ENCODE data around the gene MAPT.

Gene MAPT

DNA sequence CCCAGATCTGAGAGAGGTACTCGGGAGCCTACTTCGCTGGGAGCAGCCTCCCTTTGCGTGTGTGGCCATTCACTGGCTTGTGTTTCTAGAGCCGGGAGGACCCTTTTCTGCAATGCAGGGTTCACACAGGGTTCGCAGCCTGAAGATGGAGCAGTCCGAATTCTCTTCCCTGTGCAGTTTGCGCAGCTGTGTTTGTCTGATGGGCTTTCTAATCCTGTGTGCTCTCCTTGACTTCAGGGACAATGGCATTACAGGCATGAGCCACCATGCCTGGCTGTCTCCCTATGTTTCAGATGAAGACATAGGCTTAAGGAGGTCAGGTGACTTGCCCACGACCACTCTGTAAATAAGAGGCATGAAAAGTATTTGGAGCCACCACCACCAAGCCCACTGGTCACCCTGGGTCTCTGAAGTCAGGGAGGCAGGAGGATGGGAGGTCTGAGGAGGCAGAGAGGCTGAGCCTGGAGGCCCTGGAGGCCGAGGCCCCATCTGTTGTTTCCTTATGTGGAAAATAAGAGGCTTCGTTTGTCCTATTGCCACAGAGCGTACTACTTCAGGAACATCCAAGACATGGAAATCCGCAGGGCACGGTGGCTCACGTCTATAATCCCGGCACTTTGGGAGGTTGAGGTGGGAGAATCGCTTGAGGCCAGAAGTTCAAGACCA, 99.7 kb downstream of the MAPT start:
- Histone ChIP-seq H3K9ac (ENCODE audit: low read depth, low read length) (no peak overlapping the region), H3K9me3 (ENCODE audit: control insufficient read depth, insufficient read depth, low read length) (no peaks in the 10 kb centered on the region), H3K27ac (ENCODE audit: low read depth, low read length) (no peak overlapping the region), H3K4me3 (ENCODE audit: low read depth, low read length) (no peak overlapping the region), H3K4me1 (ENCODE audit: control insufficient read depth, insufficient read depth, low read length) (peaks cover 7% of the 10 kb centered on the region; the same call in 1 of the 2 replicates), H3K36me3 (ENCODE audit: control insufficient read depth, insufficient read depth, low read length) (no peaks in the 10 kb centered on the region), H3K27me3 (ENCODE audit: control insufficient read depth, insufficient read depth, low read length) (no peaks in the 10 kb centered on the region)

DNA sequence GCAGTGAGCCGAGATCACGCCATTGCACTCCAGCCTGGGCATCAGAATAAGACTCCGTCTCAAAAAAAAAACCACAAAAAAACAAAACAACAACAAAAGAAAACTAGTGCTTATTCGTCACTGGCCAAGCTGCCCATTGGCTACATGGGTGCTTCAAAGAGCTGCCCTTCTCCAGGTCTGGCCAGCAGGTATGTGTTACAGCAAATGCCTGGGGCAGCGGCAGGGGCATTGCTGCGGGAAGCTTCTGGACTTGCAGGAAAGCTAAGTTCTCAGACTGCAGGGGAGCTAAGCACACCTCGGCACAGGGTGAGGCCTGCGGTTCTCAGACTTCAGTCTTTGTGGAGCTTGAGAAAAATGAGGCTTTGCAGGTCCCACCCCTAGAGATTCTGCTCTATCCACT, 100.6 kb downstream of the MAPT start:
- no peaks in the 10 kb centered on the region for H3K27me3 ChIP-seq (ENCODE audit: control insufficient read depth, insufficient read depth, low read length)
- no peaks in the 10 kb centered on the region for H3K36me3 ChIP-seq (ENCODE audit: control insufficient read depth, insufficient read depth, low read length)
- H3K27ac ChIP-seq (ENCODE audit: low read depth, low read length) = no peak overlapping the region
- no peak overlapping the region for H3K4me3 ChIP-seq (ENCODE audit: low read depth, low read length)
- H3K4me1 ChIP-seq (ENCODE audit: control insufficient read depth, insufficient read depth, low read length) = peaks cover 7% of the 10 kb centered on the region; the same call in 1 of the 2 replicates
- no peaks in the 10 kb centered on the region for H3K9me3 ChIP-seq (ENCODE audit: control insufficient read depth, insufficient read depth, low read length)
- H3K9ac ChIP-seq (ENCODE audit: low read depth, low read length) = no peak overlapping the region

DNA sequence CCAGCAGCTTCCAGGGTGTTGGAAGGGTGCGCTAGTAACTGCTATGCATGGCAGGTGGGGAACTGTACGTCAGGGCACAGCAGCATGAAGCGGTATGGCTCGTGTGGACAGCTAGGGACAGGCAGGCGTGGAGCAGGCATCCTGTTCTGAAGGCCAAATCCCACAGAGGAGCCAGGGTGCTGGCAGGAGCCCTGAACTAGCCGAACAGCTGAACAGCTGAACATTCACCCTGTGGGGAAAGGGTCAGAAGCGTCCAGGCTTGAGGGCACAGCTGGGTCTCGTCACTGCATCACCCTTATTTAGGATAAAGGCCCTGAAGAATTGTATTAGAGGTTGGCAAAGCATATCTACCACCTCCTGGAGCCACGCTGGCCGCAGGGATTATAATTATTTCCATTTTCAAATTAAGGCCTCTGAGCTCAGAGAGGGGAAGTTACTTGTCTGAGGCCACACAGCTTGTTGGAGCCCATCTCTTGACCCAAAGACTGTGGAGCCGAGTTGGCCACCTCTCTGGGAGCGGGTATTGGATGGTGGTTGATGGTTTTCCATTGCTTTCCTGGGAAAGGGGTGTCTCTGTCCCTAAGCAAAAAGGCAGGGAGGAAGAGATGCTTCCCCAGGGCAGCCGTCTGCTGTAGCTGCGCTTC, 101.4 kb downstream of the MAPT start:
- H3K27me3 ChIP-seq (ENCODE audit: control insufficient read depth, insufficient read depth, low read length) = no peaks in the 10 kb centered on the region
- H3K27ac ChIP-seq (ENCODE audit: low read depth, low read length) = no peak overlapping the region
- H3K4me1 ChIP-seq (ENCODE audit: control insufficient read depth, insufficient read depth, low read length) = peaks cover 7% of the 10 kb centered on the region; the same call in 1 of the 2 replicates
- H3K4me3 ChIP-seq (ENCODE audit: low read depth, low read length) = no peak overlapping the region
- no peaks in the 10 kb centered on the region for H3K36me3 ChIP-seq (ENCODE audit: control insufficient read depth, insufficient read depth, low read length)
- no peaks in the 10 kb centered on the region for H3K9me3 ChIP-seq (ENCODE audit: control insufficient read depth, insufficient read depth, low read length)
- H3K9ac ChIP-seq (ENCODE audit: low read depth, low read length) = no peak overlapping the region

DNA sequence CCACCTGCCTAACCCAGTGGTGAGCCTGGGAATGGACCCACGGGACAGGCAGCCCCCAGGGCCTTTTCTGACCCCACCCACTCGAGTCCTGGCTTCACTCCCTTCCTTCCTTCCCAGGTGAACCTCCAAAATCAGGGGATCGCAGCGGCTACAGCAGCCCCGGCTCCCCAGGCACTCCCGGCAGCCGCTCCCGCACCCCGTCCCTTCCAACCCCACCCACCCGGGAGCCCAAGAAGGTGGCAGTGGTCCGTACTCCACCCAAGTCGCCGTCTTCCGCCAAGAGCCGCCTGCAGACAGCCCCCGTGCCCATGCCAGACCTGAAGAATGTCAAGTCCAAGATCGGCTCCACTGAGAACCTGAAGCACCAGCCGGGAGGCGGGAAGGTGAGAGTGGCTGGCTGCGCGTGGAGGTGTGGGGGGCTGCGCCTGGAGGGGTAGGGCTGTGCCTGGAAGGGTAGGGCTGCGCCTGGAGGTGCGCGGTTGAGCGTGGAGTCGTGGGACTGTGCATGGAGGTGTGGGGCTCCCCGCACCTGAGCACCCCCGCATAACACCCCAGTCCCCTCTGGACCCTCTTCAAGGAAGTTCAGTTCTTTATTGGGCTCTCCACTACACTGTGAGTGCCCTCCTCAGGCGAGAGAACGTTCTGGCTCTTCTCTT, 102.1 kb downstream of the MAPT start:
- no peaks in the 10 kb centered on the region for H3K9me3 ChIP-seq (ENCODE audit: control insufficient read depth, insufficient read depth, low read length)
- H3K9ac ChIP-seq (ENCODE audit: low read depth, low read length) = no peak overlapping the region
- no peaks in the 10 kb centered on the region for H3K36me3 ChIP-seq (ENCODE audit: control insufficient read depth, insufficient read depth, low read length)

DNA sequence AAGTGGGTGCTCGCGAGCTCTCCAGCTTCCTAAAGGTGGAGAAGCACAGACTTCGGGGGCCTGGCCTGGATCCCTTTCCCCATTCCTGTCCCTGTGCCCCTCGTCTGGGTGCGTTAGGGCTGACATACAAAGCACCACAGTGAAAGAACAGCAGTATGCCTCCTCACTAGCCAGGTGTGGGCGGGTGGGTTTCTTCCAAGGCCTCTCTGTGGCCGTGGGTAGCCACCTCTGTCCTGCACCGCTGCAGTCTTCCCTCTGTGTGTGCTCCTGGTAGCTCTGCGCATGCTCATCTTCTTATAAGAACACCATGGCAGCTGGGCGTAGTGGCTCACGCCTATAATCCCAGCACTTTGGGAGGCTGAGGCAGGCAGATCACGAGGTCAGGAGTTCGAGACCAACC, 102.8 kb downstream of the MAPT start:
- peaks cover 7% of the 10 kb centered on the region; the same call in 1 of the 2 replicates for H3K4me1 ChIP-seq (ENCODE audit: control insufficient read depth, insufficient read depth, low read length)
- no peaks in the 10 kb centered on the region for H3K9me3 ChIP-seq (ENCODE audit: control insufficient read depth, insufficient read depth, low read length)
- no peak overlapping the region for H3K4me3 ChIP-seq (ENCODE audit: low read depth, low read length)
- H3K27ac ChIP-seq (ENCODE audit: low read depth, low read length) = no peak overlapping the region
- H3K9ac ChIP-seq (ENCODE audit: low read depth, low read length) = no peak overlapping the region
- H3K36me3 ChIP-seq (ENCODE audit: control insufficient read depth, insufficient read depth, low read length) = no peaks in the 10 kb centered on the region
- no peaks in the 10 kb centered on the region for H3K27me3 ChIP-seq (ENCODE audit: control insufficient read depth, insufficient read depth, low read length)

More for the DNA sequence above, 102.1 kb downstream of the MAPT start:
- Histone ChIP-seq H3K4me1 (ENCODE audit: control insufficient read depth, insufficient read depth, low read length) (peaks cover 7% of the 10 kb centered on the region; the same call in 1 of the 2 replicates), H3K4me3 (ENCODE audit: low read depth, low read length) (no peak overlapping the region), H3K27me3 (ENCODE audit: control insufficient read depth, insufficient read depth, low read length) (no peaks in the 10 kb centered on the region), H3K27ac (ENCODE audit: low read depth, low read length) (no peak overlapping the region)

DNA sequence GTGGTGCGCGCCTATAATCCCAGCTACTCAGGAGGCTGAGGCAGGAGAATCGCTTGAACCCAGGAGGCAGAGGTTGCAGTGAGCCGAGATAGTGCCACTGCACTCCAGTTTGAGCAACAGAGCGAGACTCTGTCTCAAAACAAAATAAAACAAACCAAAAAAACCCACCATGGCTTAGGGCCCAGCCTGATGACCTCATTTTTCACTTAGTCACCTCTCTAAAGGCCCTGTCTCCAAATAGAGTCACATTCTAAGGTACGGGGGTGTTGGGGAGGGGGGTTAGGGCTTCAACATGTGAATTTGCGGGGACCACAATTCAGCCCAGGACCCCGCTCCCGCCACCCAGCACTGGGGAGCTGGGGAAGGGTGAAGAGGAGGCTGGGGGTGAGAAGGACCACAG, 103.3 kb downstream of the MAPT start:
- Histone ChIP-seq H3K9ac (ENCODE audit: low read depth, low read length) (no peak overlapping the region), H3K27me3 (ENCODE audit: control insufficient read depth, insufficient read depth, low read length) (no peaks in the 10 kb centered on the region), H3K9me3 (ENCODE audit: control insufficient read depth, insufficient read depth, low read length) (no peaks in the 10 kb centered on the region), H3K27ac (ENCODE audit: low read depth, low read length) (no peak overlapping the region), H3K4me1 (ENCODE audit: control insufficient read depth, insufficient read depth, low read length) (peaks cover 7% of the 10 kb centered on the region; the same call in 1 of the 2 replicates), H3K36me3 (ENCODE audit: control insufficient read depth, insufficient read depth, low read length) (no peaks in the 10 kb centered on the region), H3K4me3 (ENCODE audit: low read depth, low read length) (no peak overlapping the region)

DNA sequence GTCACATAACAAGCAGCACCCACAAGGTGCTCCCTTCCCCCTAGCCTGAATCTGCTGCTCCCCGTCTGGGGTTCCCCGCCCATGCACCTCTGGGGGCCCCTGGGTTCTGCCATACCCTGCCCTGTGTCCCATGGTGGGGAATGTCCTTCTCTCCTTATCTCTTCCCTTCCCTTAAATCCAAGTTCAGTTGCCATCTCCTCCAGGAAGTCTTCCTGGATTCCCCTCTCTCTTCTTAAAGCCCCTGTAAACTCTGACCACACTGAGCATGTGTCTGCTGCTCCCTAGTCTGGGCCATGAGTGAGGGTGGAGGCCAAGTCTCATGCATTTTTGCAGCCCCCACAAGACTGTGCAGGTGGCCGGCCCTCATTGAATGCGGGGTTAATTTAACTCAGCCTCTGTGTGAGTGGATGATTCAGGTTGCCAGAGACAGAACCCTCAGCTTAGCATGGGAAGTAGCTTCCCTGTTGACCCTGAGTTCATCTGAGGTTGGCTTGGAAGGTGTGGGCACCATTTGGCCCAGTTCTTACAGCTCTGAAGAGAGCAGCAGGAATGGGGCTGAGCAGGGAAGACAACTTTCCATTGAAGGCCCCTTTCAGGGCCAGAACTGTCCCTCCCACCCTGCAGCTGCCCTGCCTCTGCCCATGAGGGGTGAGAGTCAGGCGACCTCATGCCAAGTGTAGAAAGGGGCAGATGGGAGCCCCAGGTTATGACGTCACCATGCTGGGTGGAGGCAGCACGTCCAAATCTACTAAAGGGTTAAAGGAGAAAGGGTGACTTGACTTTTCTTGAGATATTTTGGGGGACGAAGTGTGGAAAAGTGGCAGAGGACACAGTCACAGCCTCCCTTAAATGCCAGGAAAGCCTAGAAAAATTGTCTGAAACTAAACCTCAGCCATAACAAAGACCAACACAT, 104.9 kb downstream of the MAPT start, which contains the start of gene STH:
TSS of gene STH (plus strand) at position 264 of the 913 bp plus-strand sequence. CDS start at position 294, 30 bp downstream.
- H3K27me3 ChIP-seq (ENCODE audit: control insufficient read depth, insufficient read depth, low read length) = no peaks in the 10 kb centered on the region
- no peak within 1 kb of the TSS for H3K27ac ChIP-seq (ENCODE audit: low read depth, low read length)
- H3K9ac ChIP-seq (ENCODE audit: low read depth, low read length) = no peak within 1 kb of the TSS

DNA sequence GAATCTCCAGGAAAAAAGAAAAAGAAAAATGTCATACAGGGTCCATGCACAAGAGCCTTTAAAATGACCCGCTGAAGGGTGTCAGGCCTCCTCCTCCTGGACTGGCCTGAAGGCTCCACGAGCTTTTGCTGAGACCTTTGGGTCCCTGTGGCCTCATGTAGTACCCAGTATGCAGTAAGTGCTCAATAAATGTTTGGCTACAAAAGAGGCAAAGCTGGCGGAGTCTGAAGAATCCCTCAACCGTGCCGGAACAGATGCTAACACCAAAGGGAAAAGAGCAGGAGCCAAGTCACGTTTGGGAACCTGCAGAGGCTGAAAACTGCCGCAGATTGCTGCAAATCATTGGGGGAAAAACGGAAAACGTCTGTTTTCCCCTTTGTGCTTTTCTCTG, 105.5 kb downstream of the MAPT start:
- Histone ChIP-seq H3K27ac (ENCODE audit: low read depth, low read length) (no peak overlapping the region), H3K4me3 (ENCODE audit: low read depth, low read length) (no peak overlapping the region), H3K9ac (ENCODE audit: low read depth, low read length) (no peak overlapping the region), H3K27me3 (ENCODE audit: control insufficient read depth, insufficient read depth, low read length) (no peaks in the 10 kb centered on the region), H3K4me1 (ENCODE audit: control insufficient read depth, insufficient read depth, low read length) (no peaks in the 10 kb centered on the region), H3K9me3 (ENCODE audit: control insufficient read depth, insufficient read depth, low read length) (no peaks in the 10 kb centered on the region), H3K36me3 (ENCODE audit: control insufficient read depth, insufficient read depth, low read length) (no peaks in the 10 kb centered on the region)

More for the DNA sequence above, 104.9 kb downstream of the MAPT start, which contains the start of gene STH:
- no peak within 1 kb of the TSS for H3K4me3 ChIP-seq (ENCODE audit: low read depth, low read length)
- H3K4me1 ChIP-seq (ENCODE audit: control insufficient read depth, insufficient read depth, low read length) = no peaks in the 10 kb centered on the region
- H3K9me3 ChIP-seq (ENCODE audit: control insufficient read depth, insufficient read depth, low read length) = no peaks in the 10 kb centered on the region
- H3K36me3 ChIP-seq (ENCODE audit: control insufficient read depth, insufficient read depth, low read length) = no peaks in the 10 kb centered on the region

DNA sequence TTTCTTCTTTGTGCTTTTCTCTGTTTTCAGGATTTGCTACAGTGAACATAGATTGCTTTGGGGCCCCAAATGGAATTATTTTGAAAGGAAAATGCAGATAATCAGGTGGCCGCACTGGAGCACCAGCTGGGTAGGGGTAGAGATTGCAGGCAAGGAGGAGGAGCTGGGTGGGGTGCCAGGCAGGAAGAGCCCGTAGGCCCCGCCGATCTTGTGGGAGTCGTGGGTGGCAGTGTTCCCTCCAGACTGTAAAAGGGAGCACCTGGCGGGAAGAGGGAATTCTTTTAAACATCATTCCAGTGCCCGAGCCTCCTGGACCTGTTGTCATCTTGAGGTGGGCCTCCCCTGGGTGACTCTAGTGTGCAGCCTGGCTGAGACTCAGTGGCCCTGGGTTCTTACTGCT, 105.9 kb downstream of the MAPT start:
- H3K27me3 ChIP-seq (ENCODE audit: control insufficient read depth, insufficient read depth, low read length) = no peaks in the 10 kb centered on the region
- H3K4me3 ChIP-seq (ENCODE audit: low read depth, low read length) = no peak overlapping the region
- no peaks in the 10 kb centered on the region for H3K4me1 ChIP-seq (ENCODE audit: control insufficient read depth, insufficient read depth, low read length)
- no peaks in the 10 kb centered on the region for H3K9me3 ChIP-seq (ENCODE audit: control insufficient read depth, insufficient read depth, low read length)
- H3K27ac ChIP-seq (ENCODE audit: low read depth, low read length) = no peak overlapping the region
- H3K9ac ChIP-seq (ENCODE audit: low read depth, low read length) = no peak overlapping the region
- H3K36me3 ChIP-seq (ENCODE audit: control insufficient read depth, insufficient read depth, low read length) = no peaks in the 10 kb centered on the region

DNA sequence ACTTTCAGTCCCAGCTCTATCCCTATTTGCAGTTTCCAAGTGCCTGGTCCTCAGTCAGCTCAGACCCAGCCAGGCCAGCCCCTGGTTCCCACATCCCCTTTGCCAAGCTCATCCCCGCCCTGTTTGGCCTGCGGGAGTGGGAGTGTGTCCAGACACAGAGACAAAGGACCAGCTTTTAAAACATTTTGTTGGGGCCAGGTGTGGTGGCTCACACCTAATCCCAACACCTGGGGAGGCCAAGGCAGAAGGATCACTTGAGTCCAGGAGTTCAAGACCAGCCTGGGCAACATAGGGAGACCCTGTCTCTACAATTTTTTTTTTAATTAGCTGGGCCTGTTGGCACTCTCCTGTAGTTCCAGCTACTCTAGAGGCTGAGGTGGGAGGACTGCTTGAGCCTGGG, 106.4 kb downstream of the MAPT start:
- Histone ChIP-seq H3K9ac (ENCODE audit: low read depth, low read length) (no peak overlapping the region), H3K27me3 (ENCODE audit: control insufficient read depth, insufficient read depth, low read length) (no peaks in the 10 kb centered on the region), H3K4me1 (ENCODE audit: control insufficient read depth, insufficient read depth, low read length) (no peaks in the 10 kb centered on the region), H3K4me3 (ENCODE audit: low read depth, low read length) (no peak overlapping the region), H3K36me3 (ENCODE audit: control insufficient read depth, insufficient read depth, low read length) (no peaks in the 10 kb centered on the region), H3K27ac (ENCODE audit: low read depth, low read length) (no peak overlapping the region), H3K9me3 (ENCODE audit: control insufficient read depth, insufficient read depth, low read length) (no peaks in the 10 kb centered on the region)
